Activated CD8-positive, alpha-beta memory T cell treated with anti-CD3 and anti-CD28 coated beads, Interleukin-2, amount 50 U/mL, for 24 hours (primary cell): Measurements from ENCODE around the gene S1PR1.

Experiments used
- DNase-seq: peaks from one replicate; pipeline ENCODE4 v3.0.0-alpha.2; 2020; ENCODE audit errors: extremely low read depth

The S1PR1 gene

DNA sequence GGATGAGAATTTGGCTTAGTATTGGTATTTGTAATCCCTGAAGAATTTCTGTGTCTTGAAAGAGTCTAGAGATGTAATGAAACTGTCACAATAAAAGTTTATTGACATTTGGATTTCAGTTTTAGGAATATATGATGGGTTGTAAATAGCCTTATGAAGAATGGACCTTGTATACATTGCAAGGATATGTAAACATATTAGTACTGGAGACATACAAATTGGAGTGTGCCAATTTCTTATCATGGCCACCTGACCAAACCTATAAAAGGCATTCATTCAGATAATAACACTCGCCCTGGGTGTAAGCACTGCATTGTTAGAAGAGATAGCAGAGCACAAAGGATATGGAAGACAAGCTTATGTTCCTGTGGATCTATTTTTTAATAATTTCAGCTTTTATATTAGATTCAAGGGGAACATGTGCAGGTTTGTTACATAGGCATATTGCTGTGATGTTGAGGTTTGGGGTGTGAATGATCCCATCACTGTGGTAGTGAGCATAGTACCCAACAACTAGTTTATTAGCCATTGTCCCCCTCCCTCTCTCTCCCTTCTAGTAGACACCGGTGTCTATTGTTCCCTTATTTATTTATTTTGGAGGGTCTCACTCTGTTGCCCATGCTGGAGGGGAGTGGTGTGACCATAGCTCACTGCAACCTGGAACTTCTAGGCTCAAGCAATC is 8.6 kb downstream of the S1PR1 start:
- no peak for DNase-seq

DNA sequence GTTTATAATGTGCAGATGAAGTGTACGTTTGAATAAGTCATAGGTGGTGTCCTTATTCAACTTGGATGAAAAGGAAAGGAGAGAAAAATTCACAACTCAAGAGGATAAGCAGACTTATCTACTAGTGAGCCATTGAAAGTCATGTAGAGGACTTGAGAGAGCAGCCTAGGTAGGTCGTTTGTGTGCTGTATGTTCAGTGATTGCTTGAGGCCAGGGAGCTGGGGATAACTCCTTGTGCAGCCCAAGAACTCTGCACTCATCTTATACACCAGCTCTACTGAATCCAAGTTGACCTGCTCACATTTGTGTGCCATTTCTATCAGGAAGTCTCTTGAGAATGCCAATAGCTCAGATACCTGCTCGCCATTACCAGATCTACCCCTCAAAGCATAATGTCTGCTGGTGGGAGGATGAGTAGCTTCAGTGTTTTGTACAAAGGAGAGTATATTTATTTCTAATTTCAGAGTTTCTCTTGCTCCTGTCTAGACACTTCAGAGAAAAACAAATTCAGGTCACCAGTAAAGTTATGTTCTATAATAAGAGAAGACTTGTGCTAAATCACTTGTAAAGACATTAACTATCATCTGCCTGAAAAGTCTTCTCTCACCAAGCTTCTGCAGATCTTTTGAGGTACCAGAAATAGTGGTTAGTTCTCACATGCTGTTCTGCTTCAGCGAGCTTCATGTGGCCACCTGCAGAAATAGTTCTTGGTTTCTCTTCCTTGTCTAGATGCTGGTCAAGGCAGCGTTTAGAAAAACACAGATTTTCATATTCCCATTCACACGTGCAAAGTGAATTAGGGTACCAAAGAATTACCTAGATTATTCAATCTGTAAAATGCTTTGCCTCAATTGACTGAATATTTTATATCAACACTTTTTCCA is 10.8 kb downstream of the S1PR1 start:
- DNase-seq = no peak

DNA sequence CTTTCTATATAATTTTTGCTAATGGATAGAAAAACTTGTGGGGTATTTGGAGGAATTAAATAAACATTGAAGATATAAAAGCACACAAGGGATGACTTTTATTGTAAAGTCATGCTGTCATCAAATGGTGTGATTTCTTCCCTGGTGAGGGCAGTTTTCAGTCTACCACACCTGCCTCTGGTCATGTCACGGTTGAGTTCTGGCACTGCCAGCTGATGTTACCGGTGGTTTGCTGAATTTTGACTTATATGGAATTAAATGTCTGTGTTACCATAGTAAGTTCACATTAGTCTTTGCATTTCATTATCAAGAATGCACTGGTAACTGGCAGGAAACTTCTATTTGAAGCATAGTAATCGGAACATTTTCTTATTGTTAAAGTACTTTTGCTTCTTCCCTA is 13.4 kb downstream of the S1PR1 start:
- no peak for DNase-seq

DNA sequence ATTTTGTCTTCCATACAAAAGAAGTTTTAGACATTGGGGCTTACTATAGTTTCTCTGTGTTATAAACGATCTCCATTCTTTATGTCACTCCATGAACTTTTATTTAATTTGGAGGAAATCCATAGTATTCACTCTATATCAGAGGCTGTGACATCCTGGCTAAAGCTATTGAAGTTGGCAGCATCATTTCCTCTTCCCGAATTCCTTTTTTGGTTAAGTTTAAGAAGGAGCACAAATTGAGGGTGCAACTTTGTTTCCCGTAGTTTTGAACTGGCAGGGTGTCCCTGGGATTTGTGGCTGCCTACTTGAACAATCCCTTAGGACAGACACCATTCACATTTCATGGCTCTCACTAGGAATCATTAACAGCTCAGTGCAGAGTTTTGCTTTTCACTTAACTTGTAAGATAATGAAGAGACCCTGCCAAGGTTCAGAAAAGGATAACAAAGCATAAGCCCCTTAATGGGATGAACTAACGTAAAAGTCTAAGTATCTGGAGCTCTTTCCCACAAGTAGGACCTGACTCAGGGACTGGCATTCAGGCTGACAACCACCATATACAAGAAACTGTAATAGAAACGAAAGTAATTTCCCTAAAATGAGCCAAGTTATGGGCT is 13.9 kb downstream of the S1PR1 start:
- no peak for DNase-seq

DNA sequence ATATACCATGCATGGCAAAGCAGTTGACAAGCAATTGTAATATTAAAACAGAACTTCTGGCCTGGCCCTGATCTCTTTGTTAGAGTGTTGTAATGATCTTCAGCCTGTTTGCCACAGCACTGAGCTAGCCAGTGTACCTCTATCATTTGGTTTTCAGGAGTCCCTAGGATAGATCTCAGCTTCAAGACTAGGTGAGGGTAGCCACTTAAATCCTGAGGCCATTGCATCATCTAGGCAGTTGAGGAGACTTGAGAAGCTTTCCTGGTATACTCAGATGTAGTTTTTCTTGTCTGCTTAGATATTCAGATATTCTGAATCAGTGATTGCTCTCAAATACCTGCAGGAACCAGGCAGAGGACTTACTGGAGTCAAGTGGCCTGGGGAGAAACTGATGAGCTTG is 14.7 kb downstream of the S1PR1 start:
- no peak for DNase-seq

DNA sequence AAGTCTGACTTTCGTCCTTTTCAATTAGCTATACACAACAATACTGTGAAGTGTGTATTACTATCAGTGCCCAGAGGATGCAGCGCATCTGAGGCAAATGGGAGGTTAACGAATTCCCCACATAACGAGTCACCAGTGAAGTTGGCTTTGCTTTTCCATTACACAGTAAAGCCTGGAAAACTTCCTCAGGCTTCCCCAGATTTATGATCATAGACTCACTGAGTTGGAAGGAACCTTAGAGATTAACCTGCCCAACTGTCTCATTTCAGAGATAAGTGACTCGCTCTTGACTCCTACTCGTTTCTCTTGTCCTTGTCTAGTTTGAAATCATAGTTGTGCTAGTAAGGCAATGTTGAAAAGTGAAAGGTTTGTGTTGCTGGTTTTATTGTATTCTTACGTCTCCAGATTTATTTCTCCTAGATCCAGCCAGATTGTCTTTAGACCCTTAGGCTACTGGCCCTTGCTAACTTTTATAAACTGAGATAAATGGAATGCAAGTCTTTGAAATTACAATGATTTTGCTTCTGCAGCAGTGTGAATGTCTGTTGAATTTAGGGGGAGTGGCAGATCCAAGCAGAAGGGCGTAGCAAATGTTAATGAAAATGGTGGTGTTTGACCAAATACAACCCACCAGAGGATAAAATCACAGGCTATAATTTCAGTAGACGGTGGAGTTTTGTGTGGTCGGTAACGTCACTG is 17.3 kb downstream of the S1PR1 start:
- DNase-seq = no peak

DNA sequence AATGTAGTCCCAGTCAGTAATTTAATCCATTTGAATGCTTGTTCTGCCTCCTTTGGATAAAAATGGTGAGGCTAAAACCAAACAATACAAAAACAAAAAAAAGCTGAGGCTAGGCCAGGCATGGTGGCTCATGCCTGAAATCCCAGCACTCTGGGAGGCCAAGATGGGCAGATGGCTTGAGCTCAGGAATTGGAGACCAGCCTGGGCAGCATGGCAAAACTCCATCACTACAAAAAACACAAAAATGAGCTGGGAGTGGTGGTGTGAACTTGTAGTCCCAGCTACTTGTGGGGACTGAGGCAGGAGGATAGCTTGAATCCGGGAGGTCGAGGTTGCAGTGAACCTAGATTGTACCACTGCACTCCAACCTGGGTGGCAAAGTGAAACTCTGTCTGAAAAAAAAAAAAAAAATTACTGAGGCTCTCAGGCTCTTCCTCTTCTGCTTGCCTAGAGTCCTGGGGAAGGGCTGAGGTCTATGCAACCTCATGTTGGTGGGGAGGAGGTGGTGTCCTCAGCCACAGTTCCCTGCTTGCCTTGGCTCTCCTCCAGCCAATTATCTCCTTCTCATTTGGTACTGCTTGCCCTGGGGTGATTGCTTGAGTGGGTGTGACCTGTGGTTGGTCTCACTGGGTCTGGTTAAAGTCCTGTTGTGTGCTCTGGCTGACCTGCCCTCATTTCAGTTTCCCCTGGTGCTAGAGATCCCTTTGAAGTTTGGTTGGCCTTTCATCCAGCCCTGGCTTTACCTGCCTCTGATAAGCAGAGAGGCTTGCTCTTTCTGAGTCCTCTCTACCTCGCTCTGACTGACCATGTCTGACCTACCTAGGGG is 20.9 kb downstream of the S1PR1 start:
- no peak for DNase-seq

DNA sequence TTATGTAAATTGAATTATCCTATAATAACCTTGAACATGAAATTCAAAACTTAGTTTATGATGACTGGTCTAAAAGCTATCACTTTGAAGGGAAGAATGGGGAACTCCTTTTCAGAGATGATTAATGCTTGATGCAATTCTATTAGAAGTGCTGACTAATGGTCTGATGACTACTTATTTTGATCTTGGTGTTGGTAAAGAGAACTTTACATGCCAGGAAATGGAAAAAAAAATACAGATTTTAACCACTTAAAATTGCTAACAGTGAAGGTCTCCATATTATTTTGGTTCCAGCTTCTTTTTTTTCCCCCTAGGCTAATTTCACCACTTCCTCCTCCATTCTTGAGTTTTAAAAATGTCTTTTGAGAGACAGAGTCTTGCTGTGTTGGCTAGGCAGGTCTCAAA is 22.9 kb downstream of the S1PR1 start:
- DNase-seq = no peak

DNA sequence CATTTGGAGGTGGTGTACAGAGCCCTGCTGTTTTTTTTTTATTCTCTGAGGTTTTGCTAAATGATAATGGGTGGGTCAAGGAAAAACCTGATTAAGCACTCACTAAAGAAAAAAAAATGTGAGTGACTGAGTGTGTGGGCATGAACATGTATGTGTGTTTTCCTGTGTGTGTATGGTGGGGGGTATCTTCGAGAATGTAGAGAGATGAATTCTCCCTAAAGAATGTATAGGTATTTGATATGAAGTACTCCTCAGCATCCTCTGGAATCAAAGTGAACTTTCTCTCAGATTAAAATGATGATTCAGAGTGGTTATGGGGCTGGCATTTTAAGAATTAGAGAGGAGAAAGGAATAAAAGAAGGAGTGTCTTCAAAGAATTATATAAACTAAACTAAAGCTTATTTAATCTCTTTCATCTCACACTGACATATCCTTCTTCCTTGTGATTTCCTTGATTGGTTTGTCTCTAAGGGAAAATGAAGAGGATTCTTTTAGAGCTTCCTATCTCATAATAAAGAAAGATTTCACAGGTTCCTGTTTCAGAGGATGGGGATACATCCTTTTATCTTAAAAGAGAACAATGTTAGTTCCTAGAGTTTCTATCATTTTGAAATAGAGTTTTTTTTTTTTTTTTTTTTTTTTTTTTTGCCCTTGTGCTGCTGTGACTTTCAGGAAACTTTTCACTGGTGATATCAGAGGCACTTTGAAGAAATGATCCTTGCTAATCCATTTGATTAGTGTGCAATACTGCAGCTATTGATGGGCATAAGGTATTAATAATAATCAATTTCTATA is 23.9 kb downstream of the S1PR1 start:
- no peak for DNase-seq

DNA sequence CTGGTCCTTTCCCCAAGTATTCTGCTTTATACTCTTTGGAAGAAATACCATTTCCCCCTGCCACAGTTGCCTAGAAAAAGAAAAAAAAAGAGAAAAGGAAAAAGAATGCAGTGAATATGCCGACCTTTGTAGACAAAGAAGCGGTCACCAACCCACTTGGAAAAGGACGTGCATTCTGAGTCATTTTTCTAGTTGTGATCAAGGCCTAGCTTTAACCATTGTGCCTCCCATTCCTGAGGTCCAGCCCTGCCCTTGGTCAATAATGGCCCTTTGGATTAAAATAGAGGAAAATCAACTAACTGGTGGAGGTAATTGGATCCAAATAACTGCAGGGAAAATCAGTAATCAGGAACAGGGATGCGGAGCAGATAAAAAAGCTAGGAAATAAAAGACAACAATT is 24.8 kb downstream of the S1PR1 start:
- no peak for DNase-seq

DNA sequence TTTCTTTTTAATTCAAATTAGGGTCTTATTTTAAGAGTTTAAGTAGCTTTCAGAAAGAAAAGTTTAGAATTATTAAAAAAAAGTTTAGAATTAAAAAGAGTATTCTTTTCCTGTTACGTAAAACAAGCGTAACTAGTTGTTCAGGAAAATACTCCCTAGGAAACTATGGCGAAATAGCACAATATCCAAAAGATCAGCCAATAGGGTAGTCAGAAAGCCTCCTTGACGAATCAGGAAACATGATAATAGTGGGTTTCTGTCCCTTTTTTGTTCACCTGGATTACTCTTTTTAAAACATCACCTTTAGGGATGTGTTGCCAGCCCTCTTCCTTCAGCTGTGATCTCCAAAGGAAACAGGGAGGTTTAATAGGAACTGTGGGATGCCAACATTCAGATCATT is 25.2 kb downstream of the S1PR1 start:
- DNase-seq = no peak

DNA sequence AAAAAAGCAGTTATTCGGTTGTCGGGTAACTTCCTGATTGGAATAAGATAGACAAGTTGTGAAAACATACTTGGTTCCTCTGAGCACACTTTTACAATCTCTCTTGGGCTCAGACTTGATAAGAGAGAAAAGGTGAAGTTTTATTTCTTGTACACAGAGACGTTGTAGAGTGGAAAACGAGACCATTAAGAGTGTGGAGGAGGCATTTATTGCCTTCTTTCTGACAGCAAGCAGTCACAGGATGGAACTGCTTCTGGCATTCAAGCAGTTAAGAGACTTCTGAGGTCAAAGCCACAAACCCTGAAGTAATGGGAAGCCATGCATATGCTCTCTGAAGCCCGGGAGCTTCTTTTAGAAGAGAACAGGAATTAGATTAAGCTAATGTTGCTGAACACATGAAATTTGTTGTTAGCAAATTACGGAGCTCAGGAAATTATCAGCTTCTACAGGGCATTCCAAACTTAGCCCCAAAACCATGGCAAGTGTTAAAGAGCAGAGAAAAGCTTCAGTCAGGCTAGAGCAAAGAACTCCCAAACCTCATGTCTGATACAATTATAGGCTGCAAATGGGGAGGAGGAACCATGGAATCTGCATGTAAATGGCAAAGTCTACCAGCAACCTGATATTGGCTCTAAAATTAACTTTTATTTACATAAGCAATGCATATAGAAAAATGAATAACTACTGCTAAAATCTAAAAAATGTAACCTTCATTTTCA is 26.0 kb downstream of the S1PR1 start:
- no peak for DNase-seq

DNA sequence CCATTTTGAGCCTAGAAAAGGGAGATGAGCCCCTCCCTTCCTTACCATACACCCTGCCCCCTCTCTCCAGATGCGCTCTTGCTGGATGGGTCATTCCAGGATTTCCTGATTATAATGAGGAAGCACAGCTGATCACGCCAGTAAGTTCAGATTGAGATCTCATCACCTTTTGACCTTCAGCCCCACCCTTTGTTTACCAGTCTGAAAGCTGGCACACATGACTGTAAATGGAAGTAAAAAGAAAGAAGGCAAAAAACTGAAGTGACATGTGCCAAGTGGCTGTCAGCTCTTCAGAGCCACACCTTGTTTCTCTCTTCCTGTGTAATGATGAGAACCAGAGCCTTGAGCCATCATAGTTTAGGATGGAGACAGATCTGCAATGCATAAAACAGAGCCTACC is 27.9 kb downstream of the S1PR1 start:
- DNase-seq = no peak

DNA sequence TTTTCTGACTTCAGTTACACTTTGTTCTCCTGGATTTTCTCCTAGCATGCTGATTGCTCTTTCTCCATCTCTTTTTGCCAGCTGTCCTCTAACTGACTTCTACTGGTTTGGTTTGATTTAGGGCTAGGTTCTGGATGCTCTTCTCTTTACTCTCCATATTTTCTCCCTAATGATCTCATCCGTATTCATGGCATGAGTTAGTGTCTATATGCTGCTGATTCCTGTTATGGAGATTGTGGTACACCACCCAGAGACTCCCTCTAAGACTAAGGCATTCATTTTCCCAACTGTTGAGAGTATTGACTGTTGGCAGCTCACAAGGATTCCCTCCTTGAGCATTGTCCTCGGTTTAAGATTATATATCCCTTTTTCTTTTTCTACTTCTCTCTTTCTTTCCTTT is 28.9 kb downstream of the S1PR1 start:
- DNase-seq = no peak

DNA sequence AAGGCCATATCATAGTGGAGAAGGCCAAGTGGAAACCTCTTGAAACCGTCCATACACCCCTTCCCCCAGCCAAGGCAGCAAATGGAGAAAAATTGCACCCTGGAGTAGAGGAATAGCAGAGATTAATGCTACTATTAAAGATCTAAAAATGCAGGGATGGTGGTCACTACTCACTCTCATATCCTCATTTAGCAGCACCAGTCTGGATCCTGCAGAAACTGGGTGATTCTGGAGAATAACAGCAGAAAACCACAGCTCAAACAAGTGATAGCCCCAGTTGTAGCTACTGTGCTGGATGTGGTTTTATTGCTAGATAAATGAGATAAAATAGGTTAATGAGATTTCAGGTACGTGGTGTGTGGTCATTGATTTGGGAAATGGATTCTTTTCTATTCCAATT is 30.3 kb downstream of the S1PR1 start:
- DNase-seq = no peak

DNA sequence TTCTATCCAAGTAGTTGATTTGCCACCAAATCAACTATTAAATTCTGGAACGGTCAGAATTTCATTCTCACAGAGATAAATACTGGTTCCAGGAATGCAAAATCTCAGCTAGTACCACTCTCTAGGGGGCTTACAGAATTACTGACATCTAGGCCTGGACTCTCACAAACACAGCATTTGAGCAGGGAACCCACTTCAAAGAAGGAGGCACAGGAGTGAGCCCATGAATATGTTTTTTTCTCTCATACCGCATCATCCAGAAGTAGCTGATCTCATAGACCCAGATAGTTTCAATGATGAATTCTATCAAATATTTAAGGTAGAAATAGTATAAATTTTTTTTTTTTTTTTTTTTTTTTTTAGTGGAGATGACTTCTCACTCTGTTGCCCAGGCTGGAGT is 32.1 kb downstream of the S1PR1 start:
- no peak for DNase-seq

DNA sequence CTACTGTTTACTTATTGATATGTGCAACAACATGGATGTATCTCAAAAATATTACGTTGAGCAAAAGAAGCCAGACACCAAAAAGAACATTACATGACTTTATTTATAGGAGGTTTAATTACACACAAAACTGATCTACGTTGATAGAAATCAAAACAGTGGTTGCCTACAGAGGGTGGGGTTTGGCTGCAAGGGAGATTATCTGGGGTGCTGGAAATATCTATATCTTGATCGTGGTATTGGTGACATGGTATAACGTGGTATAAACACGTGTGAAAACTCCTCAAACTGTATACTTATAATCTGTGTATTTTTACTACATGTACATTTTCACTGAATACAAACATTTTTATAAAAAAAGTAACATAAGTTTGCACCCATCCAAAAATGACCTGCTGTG is 38.9 kb downstream of the S1PR1 start:
- DNase-seq = no peak

DNA sequence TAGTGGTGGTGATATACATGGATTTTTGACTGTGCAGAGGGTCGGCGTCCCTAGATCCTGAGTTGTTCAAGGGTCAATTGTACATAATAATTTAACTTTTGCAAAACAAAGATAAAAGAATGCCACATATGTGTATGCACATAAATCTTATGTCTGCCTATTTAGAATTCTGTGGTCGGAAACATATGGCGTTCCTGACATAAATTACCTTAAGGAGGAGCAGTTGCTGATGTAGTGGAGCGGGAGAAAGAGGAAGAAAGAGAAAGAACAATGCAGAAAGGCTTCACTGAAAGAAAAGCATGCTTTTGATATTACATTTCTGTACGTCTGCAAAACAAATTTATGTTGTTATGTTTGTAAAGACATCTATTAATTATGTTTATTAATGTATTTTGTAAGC is 40.0 kb downstream of the S1PR1 start:
- DNase-seq = no peak

DNA sequence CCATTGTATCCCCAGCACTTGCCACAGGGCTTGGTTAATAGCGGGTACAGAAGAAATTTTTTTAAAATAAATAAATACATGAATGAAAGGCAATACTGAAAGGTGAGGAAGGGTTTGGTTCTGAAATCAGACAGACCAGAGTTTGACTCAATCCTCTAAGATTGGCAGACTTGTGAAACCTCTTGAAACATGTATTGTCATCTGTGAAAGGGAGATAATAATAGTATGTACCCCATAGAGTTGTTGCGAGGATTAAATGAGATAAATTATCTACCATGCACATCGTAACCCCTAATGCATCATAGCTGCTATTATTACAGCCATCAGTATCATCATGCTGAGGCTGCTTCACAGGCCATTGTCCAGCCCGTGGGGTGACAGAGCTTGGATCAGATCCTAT is 41.4 kb downstream of the S1PR1 start:
- DNase-seq = no peak

DNA sequence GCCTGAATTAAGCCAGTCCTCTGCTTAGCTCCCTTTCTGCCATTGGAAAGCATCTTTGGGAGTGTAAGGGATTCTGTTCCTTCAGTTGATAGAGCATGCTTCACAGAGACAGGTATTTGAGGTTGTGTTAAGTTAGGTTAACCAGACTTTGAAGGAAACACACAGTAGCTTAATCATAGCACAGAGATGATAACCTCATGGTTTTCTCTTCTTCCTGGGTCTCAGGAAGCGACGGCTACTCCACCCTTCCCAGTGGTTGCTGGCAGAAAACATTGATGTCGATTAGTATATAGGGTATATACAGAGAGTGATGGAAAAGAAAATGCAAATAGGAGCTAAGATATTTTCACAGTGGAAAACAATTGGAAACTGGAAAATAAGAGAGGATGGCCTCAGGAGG is 42.0 kb downstream of the S1PR1 start:
- DNase-seq = no peak
